HG03469 (cell line): Measurements from ENCODE around the gene FFAR1.
"Not testable (repeated sequence)": the region's sequence is repeated elsewhere in the genome, so short reads cannot be mapped to it uniquely, and the experiment has no call there.

Source experiments
- ATAC-seq: cut with Tn5 transposase; IDR thresholded peaks from one replicate; pipeline ENCODE4 v1.9.1; 2021; ENCODE audit warnings: mild to moderate bottlenecking, moderate library complexity, moderate number of reproducible peaks; ENCODE audit not compliant: unreplicated experiment

The FFAR1 gene

GRCh38 chr19:35341006-35341405 lies 6.7 kb upstream of the FFAR1 start:
- no peak for ATAC-seq

GRCh38 chr19:35341565-35342225 lies 6.0 kb upstream of the FFAR1 start:
- no peak for ATAC-seq

GRCh38 chr19:35342430-35342829 lies 5.3 kb upstream of the FFAR1 start:
- ATAC-seq = no peak

GRCh38 chr19:35344511-35345031 lies 3.1 kb upstream of the FFAR1 start:
- no peak for ATAC-seq

GRCh38 chr19:35345671-35346111 lies 2.0 kb upstream of the FFAR1 start:
- ATAC-seq = no peak

GRCh38 chr19:35346193-35347052 lies 1.3 kb upstream of the FFAR1 start:
- ATAC-seq = no peak

- no peak for ATAC-seq
These were observed 212 bp downstream of the FFAR1 start for GRCh38 chr19:35347930-35348298.

GRCh38 chr19:35348911-35349611 lies 1.4 kb downstream of the FFAR1 start:
- no peak for ATAC-seq

GRCh38 chr19:35349614-35350521 lies 2.2 kb downstream of the FFAR1 start:
- ATAC-seq = no peak

GRCh38 chr19:35350591-35350990 lies 2.9 kb downstream of the FFAR1 start:
- ATAC-seq = no peak

- no peak for ATAC-seq
These were observed 3.9 kb downstream of the FFAR1 start for GRCh38 chr19:35351411-35352176.

GRCh38 chr19:35352177-35352447 lies 4.4 kb downstream of the FFAR1 start:
- ATAC-seq = no peak

- no peak for ATAC-seq
These were observed 5.0 kb downstream of the FFAR1 start for GRCh38 chr19:35352448-35353304.

GRCh38 chr19:35353635-35354034 lies 5.9 kb downstream of the FFAR1 start:
- no peak for ATAC-seq

- no peak for ATAC-seq
These were observed 7.2 kb downstream of the FFAR1 start for GRCh38 chr19:35354898-35355297.

- ATAC-seq = no peak
These were observed 8.2 kb downstream of the FFAR1 start for GRCh38 chr19:35355791-35356460.

- ATAC-seq = no peak
These were observed 10.3 kb downstream of the FFAR1 start, which contains the start of gene FFAR3 for GRCh38 chr19:35357867-35358573. Gene FFAR3 (plus strand): TSS chr19:35358460. CDS start chr19:35358891, 431 bp downstream.

GRCh38 chr19:35358834-35359233 lies 11.1 kb downstream of the FFAR1 start:
- not testable (repeated sequence) for ATAC-seq
